Vagina (tissue), 2 donors: ENCODE data around the gene HIRA.

Experiments used
- POLR2A ChIP-seq, 2 donors: fragments of 450-650 bp; IDR thresholded peaks; one replicate each; pipeline ENCODE4 v1.6.1; 2017; ENCODE audit warnings: antibody characterized with exemption in 2 of 2, mild to moderate bottlenecking in 2 of 2, moderate library complexity in 2 of 2
- POLR2AphosphoS5 ChIP-seq, 2 donors: sonication (generic); formaldehyde crosslinking; IDR thresholded peaks; one replicate each; pipeline ENCODE4 v1.9.0; 2017; ENCODE audit warnings: antibody characterized with exemption in 2 of 2, mild to moderate bottlenecking in 2 of 2, low read depth in 1 of 2; ENCODE audit not compliant: insufficient read depth in 1 of 2
- TF ChIP-seq, protein P1 (sequence below), 3 experiments: fragments of 450-650 bp in 2 of 3; fragments of 200-600 bp in 1 of 3; sonication (generic) in 1 of 3; IDR thresholded peaks; one replicate each; pipeline ENCODE4 v1.5.1; 2017 to 2019; ENCODE audit warnings: antibody characterized with exemption in 3 of 3, mild to moderate bottlenecking in 2 of 3, moderate library complexity in 2 of 3

DNA sequence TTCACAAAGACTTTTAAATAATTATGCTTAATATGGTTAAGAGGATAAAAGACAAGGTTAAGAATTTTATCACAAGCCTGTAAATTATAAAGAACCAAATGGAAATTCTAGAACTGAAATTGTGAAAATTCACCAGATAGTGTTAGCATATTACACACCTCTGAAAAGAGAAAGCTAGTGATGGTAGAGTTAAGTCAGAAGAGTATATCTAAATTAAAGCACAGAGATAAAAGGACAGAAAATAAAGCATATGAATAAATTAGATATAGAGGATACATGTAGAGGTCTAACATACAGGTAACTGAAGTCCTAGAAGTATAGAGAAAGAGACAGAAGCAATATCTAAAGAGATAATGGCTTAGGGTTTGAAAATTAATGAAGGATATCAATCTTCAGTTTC is 135.8 kb downstream of the HIRA start:
- TF ChIP-seq POLR2A (IDR thresholded peaks at IDR 0.05) (no peak), POLR2AphosphoS5 (IDR thresholded peaks at IDR 0.05; ENCODE audit: insufficient read depth in 1 of 2, low read depth in 1 of 2) (no peak)
- TF ChIP-seq, protein P1, sequence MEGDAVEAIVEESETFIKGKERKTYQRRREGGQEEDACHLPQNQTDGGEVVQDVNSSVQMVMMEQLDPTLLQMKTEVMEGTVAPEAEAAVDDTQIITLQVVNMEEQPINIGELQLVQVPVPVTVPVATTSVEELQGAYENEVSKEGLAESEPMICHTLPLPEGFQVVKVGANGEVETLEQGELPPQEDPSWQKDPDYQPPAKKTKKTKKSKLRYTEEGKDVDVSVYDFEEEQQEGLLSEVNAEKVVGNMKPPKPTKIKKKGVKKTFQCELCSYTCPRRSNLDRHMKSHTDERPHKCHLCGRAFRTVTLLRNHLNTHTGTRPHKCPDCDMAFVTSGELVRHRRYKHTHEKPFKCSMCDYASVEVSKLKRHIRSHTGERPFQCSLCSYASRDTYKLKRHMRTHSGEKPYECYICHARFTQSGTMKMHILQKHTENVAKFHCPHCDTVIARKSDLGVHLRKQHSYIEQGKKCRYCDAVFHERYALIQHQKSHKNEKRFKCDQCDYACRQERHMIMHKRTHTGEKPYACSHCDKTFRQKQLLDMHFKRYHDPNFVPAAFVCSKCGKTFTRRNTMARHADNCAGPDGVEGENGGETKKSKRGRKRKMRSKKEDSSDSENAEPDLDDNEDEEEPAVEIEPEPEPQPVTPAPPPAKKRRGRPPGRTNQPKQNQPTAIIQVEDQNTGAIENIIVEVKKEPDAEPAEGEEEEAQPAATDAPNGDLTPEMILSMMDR (IDR thresholded peaks at IDR 0.05), result no peak
